Pancreas (tissue), 10 donors: Measurements from ENCODE around the gene DNPH1. TPM values are rescaled to one million over a fixed set of nuclear protein-coding genes. Genes with fewer than 3 reads are reported as not detected.

ENCODE experiments used
- ATAC-seq, 4 donors: fragments of 200-7000 bp; cut with Tn5 transposase; one replicate each; pipeline versions ENCODE4 v1.8.0 to v1.9.1; 2020; ENCODE audit warnings: mild to moderate bottlenecking in 4 of 4, moderate library complexity in 4 of 4
- DNase-seq, 6 donors: peaks; one replicate each; pipeline ENCODE4 v3.0.0-alpha.2; 2020
- FAIRE-seq: peaks from 2 replicates; lab custom pipeline; 2012; peaks lifted over from hg19 to GRCh38; lab: Jason Lieb, UNC
- H3K27ac ChIP-seq, 4 donors: fragments of 200-600 bp; sonication (generic); 1 replicate in 3 of 4; 2 replicates in 1 of 4; pipeline versions ENCODE4 v1.5.0 to v1.8.0; 2020
- H3K27me3 ChIP-seq, 4 donors: fragments of 200-600 bp; one replicate each; pipeline ENCODE4 v1.8.0; 2021
- H3K36me3 ChIP-seq, 3 donors: fragments of 200-600 bp; sonication (generic) in 1 of 3; one replicate each; pipeline versions ENCODE4 v1.5.0 to v1.8.0; 2020 to 2021
- H3K4me1 ChIP-seq, 3 donors: fragments of 200-600 bp; one replicate each; pipeline ENCODE4 v1.8.0; 2021
- H3K4me3 ChIP-seq, 4 donors: fragments of 200-600 bp; sonication (generic) in 2 of 4; one replicate each; pipeline versions ENCODE4 v1.5.0 to v1.8.0; 2020 to 2021
- H3K9me3 ChIP-seq, 4 donors: fragments of 200-600 bp; one replicate each; pipeline ENCODE4 v1.8.0; 2021
- CTCF ChIP-seq, 4 donors: fragments of 200-600 bp; sonication (generic) in 3 of 4; IDR thresholded peaks; one replicate each; pipeline versions ENCODE4 v1.5.0 to v1.8.0; 2021; ENCODE audit warnings: antibody characterized with exemption in 4 of 4
- WGBS, 2 donors: extraction: QIAGEN DNeasy Blood & Tissue Kit; methylation state at CpG; one replicate each; pipeline ENCODE4 v1.1.7; 2013; 5-methylcytosine and 5-hydroxymethylcytosine counted together
- intact Hi-C, 3 donors: fragments of 100-400 bp; cut with DNase I; formaldehyde crosslinking; loops; one replicate each; pipeline versions ENCODE4 v1.11.1 to v1.14.2; 2022
- polyA plus RNA-seq, 2 donors: library from polyadenylated mRNA; stranded (reverse); fragments of 200-250 nt; gene quantifications; one replicate each; pipeline ENCODE4 v1.2.3, GENCODE V29; 2013
- total RNA-seq, 6 donors: library from RNA; stranded (reverse); fragmentation: NEBNext Ultra II Directional in 4 of 6; extraction: Animal tissue kit (Norgen Biotek cat#: 25700) in 4 of 6; gene quantifications; one replicate each; pipeline versions ENCODE4 v1.2.1 to v1.2.4, GENCODE V29; 2021 to 2023
- donor health status: healthy with polysubstance abuse.
- donor health status: DM: no; HTN: no; CAD: no; lungs with moderate emphysema.
- donor health status: DM: no; HTN: no; CAD: no.
- donor health status: control.
- donor health status: control.
- donor health status: Bipolar disorder and iron deficiency.
- donor health status: DM: yes; HTN: yes; CAD: no.
- donor health status: DM: no; HTN: no; CAD: no.
- donor health status: DM: no; HTN: no; CAD: no.
- donor health status: DM: yes; HTN: yes; CAD: no.

DNPH1 gene
- total and polyA plus RNA-seq, 8 donors: 19.9 to 73.3 (median 43.2) TPM

GRCh38 chr6:43254846-43255245 lies 25.6 kb upstream of the DNPH1 start:
- WGBS, 2 donors: 77 to 86% methylated on average over 10 to 11 of the region's 11 CpGs
- H3K36me3 ChIP-seq: no peaks in the 10 kb centered on the region
- intact Hi-C loops: loop anchor here in 1 of 3 donors (5.0 kb wide), 1 partner anchor 247 kb away; no protein-coding TSS in a partner anchor
- FAIRE-seq: no peak
- H3K4me1 ChIP-seq: no peaks in the 10 kb centered on the region
- no peak for ATAC-seq
- no peak overlapping the region for H3K27ac ChIP-seq
- no peaks in the 10 kb centered on the region for H3K27me3 ChIP-seq
- no peak for TF ChIP-seq CTCF (IDR thresholded peaks at IDR 0.05)
- DNase-seq: no peak
- no peak overlapping the region for H3K4me3 ChIP-seq
- H3K9me3 ChIP-seq: no peaks in the 10 kb centered on the region

DNA sequence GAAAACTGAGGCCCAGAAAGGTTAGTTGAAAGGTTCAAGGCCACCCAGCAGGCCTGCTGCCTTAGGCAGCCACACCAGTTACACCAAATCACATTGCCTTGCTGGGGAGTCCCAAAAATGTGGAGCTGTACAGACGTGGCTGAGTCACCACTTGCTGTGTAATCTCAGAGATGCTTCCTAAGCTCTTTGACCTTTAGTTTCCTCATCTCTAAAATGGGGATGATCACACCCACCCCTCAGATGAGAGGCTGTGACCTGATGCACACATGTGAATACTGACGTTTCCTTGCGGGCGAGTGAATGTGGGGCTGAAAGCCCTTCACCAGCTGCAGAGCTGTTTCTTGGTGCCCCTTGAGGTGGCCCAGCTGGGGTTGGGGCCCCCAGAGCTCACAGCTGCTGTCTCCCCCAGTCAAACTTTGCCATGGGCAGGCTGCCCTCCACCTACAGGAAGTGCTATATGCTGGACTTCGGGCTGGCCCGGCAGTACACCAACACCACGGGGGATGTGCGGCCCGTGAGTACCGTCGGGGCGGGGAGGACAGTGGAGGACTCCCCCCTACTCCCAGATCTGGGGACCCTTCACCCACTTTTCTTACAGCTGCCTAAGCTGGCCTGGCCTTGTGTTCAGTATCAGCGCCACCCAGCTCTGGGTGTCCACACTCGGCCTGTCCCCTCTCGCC lies 25.0 kb upstream of the DNPH1 start:
- 84 to 91% methylated on average over 15 of the region's 15 CpGs for WGBS, 2 donors

GRCh38 chr6:43253401-43253800 lies 24.1 kb upstream of the DNPH1 start:
- no peaks in the 10 kb centered on the region for H3K4me1 ChIP-seq
- no peak overlapping the region for H3K27ac ChIP-seq
- no peaks in the 10 kb centered on the region for H3K9me3 ChIP-seq
- DNase-seq (no peak), ATAC-seq (no peak), FAIRE-seq (no peak)
- TF ChIP-seq CTCF (IDR thresholded peaks at IDR 0.05): no peak
- H3K36me3 ChIP-seq: no peaks in the 10 kb centered on the region
- intact Hi-C loops: no loop called here
- H3K27me3 ChIP-seq: no peaks in the 10 kb centered on the region
- no peak overlapping the region for H3K4me3 ChIP-seq
- WGBS, 2 donors: 85 to 87% methylated on average over 11 of the region's 11 CpGs

More for the DNA sequence above, 25.0 kb upstream of the DNPH1 start:
- H3K36me3 ChIP-seq: no peaks in the 10 kb centered on the region
- H3K4me3 ChIP-seq: no peak overlapping the region
- ATAC-seq: no peak
- no peaks in the 10 kb centered on the region for H3K4me1 ChIP-seq
- H3K9me3 ChIP-seq: no peaks in the 10 kb centered on the region
- H3K27me3 ChIP-seq: no peaks in the 10 kb centered on the region
- FAIRE-seq: no peak
- no peak for TF ChIP-seq CTCF (IDR thresholded peaks at IDR 0.05)
- intact Hi-C loops: no loop called here
- DNase-seq: no peak
- H3K27ac ChIP-seq: no peak overlapping the region

GRCh38 chr6:43250992-43251373 lies 21.7 kb upstream of the DNPH1 start:
- H3K4me1 ChIP-seq: no peaks in the 10 kb centered on the region
- no peaks in the 10 kb centered on the region for H3K36me3 ChIP-seq
- 14 to 23% methylated on average over 8 of the region's 8 CpGs for WGBS, 2 donors
- no peaks in the 10 kb centered on the region for H3K27me3 ChIP-seq
- FAIRE-seq (no peak), DNase-seq (no peak), ATAC-seq (no peak)
- H3K4me3 ChIP-seq: no peak overlapping the region
- H3K9me3 ChIP-seq: no peaks in the 10 kb centered on the region
- intact Hi-C loops: no loop called here
- no peak for TF ChIP-seq CTCF (IDR thresholded peaks at IDR 0.05)
- H3K27ac ChIP-seq: no peak overlapping the region

GRCh38 chr6:43248791-43249190 lies 19.5 kb upstream of the DNPH1 start:
- ATAC-seq: no peak
- H3K4me3 ChIP-seq: no peak overlapping the region
- H3K27me3 ChIP-seq: no peaks in the 10 kb centered on the region
- intact Hi-C loops: no loop called here
- no peaks in the 10 kb centered on the region for H3K9me3 ChIP-seq
- no peaks in the 10 kb centered on the region for H3K4me1 ChIP-seq
- H3K36me3 ChIP-seq: no peaks in the 10 kb centered on the region
- FAIRE-seq: no peak
- no peak for DNase-seq
- TF ChIP-seq CTCF (IDR thresholded peaks at IDR 0.05): no peak
- no peak overlapping the region for H3K27ac ChIP-seq
